PC-3 (cell line): ENCODE results near the gene FBLIM1.

ENCODE experiments used
- CTCF ChIP-seq: fragments of 300-600 bp; sonication (generic); conservative IDR thresholded peaks from 2 replicates; pipeline ENCODE4 v1.5.1; 2017; ENCODE audit warnings: antibody characterized with exemption, low read depth, mild to moderate bottlenecking, low read length
- EZH2phosphoT487 ChIP-seq: fragments of 300-600 bp; sonication (generic); IDR thresholded peaks from 2 replicates; pipeline ENCODE4 v1.6.1; 2018; ENCODE audit warnings: mild to moderate bottlenecking, antibody characterized with exemption, low read length, borderline replicate concordance

- TF ChIP-seq CTCF (no peak), EZH2phosphoT487 (no peak)
Measured at GRCh38 chr1:15726508-15726907, 32.1 kb upstream of the FBLIM1 start.
